Activated CD4-positive, alpha-beta T cell treated with anti-CD3 and anti-CD28 coated beads, Interleukin-2, amount 50 U/mL, for 16 hours (primary cell): ENCODE data around the gene WDHD1.
"Not testable (repeated sequence)": the region's sequence is repeated elsewhere in the genome, so short reads cannot be mapped to it uniquely, and the experiment has no call there.

Experiments used
- DNase-seq: peaks from one replicate; pipeline ENCODE4 v3.0.0-alpha.2; 2020

WDHD1 gene

GRCh38 chr14:54946500-54946899 is 80.4 kb downstream of the WDHD1 start:
- DNase-seq = no peak

DNA sequence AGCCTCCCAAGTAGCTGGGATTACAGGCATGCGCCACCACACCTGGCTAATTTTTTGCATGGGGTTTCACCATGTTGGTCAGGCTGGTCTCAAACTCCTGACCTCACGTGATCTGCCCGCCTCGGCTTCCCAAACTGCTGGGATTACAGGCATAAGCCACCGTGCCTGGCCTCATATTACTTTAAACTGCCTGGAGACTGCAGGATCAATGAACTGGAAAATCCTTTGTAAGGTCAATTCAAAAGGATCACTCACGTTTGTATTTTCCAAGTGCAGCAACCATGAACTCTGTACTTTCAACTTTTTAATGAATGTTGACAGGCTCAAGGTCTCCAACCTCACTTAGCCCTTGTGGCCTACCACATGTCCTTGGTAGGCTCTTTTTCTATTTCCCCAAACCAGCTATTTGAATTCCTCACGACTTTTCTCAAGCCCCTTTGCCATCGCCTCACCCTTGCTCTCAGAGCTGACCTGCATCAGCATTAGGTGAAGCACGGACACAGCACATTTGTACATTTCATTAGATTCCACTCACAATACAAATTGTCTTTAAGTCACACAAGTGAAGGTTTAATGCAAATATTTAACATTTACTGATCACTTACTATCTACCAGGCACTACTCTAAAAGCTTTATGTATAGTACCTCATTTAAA is 82.0 kb downstream of the WDHD1 start:
- no peak for DNase-seq

DNA sequence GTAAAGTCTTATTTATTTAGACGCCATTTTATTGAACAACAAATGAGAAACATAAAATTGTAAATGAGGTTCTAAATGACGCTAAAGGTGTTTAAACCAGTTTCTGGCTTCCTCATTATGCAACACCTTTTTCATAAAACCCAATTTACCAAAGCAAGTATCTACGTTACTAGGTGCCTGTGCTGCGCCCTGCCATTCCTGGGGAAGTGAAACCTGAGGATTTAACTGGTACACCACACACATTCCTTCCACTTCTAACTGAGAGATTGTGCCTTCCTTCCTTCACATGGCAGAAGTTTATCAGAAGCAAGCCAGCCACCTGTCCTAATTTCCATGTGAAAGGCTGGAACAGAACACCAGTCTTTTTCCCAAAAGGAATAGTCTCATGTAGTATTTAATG is 84.0 kb downstream of the WDHD1 start:
- DNase-seq = no peak

GRCh38 chr14:54936816-54937215 is 90.1 kb downstream of the WDHD1 start:
- DNase-seq = no peak

GRCh38 chr14:54935958-54936357 is 90.9 kb downstream of the WDHD1 start:
- no peak for DNase-seq

GRCh38 chr14:54935100-54935499 is 91.8 kb downstream of the WDHD1 start:
- DNase-seq = no peak

GRCh38 chr14:54933006-54933405 is 93.9 kb downstream of the WDHD1 start:
- DNase-seq = no peak

- no peak for DNase-seq
Observed at GRCh38 chr14:54931598-54932340, 95.1 kb downstream of the WDHD1 start.

GRCh38 chr14:54931101-54931500 is 95.8 kb downstream of the WDHD1 start:
- DNase-seq = no peak

DNA sequence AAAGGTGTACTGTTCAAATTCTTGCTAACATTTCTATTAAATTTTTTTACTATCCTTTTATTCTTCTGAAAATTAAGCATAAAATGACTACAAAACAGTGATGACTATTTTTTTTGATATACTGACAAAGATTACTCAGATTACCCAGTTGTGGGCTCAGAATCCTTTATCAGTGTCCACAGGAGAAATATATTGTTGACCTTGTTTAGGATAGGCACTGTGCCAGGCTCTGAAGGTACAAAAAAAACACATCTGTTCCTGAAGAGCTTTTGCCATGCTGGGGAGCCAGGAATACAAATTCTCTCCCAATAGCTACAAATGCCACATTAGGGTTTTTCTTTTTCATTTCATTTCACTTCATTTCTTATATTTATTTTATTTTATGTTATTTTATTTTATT is 97.3 kb downstream of the WDHD1 start:
- no peak for DNase-seq

GRCh38 chr14:54928216-54928615 is 98.7 kb downstream of the WDHD1 start:
- DNase-seq = no peak

- DNase-seq = no peak
Observed at GRCh38 chr14:54927551-54927950, 99.3 kb downstream of the WDHD1 start.

DNA sequence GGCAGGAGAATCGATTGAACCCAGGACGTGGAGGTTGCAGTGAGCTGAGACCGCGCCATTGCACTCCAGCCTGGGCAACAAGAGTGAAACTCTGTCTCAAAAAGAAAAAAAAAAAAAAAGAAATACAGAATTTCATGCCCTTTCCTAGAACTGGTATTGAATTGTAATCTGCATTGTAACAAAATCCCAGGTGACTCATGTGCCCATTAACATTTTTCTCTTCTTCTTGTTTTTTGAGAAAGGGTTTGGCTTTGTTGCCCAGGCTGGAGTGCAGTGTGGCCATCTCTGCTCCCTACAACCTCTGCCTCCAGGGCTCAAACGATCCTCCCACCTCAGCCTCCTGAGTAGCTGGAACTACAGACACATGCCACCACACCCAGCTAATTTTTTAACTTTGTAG is 100.3 kb downstream of the WDHD1 start:
- DNase-seq = not testable (repeated sequence)

DNA sequence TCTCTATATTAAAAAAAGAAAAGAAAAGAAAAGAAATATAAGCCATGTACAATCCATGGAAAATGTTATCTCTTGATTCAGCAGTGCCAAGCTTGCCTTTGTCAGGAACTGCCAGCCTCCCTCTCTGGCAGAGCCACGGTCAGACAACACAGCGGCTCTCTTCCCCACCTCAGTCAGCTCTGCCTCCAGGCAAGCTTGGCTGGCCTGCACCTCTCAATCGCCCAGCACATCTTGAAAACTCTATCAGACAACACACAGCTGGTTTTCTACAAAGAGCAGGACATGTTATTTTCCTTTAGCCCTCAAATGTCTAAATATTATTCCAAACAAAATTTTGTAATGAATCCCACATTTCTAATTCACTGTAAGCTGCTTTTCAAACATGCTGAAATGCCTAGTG is 104.3 kb downstream of the WDHD1 start:
- DNase-seq = no peak

- no peak for DNase-seq
Observed at GRCh38 chr14:54920052-54920451, 106.8 kb downstream of the WDHD1 start.

GRCh38 chr14:54919330-54919729 is 107.6 kb downstream of the WDHD1 start:
- no peak for DNase-seq

GRCh38 chr14:54918427-54918826 is 108.5 kb downstream of the WDHD1 start:
- no peak for DNase-seq

GRCh38 chr14:54916101-54916500 is 110.8 kb downstream of the WDHD1 start:
- DNase-seq = no peak

- DNase-seq = no peak
Observed at GRCh38 chr14:54909817-54910558, 116.9 kb downstream of the WDHD1 start.

- not testable (repeated sequence) for DNase-seq
Observed at GRCh38 chr14:54908973-54909372, 117.9 kb downstream of the WDHD1 start.

GRCh38 chr14:54908190-54908589 is 118.7 kb downstream of the WDHD1 start:
- peak; percentile 51 for DNase-seq

DNA sequence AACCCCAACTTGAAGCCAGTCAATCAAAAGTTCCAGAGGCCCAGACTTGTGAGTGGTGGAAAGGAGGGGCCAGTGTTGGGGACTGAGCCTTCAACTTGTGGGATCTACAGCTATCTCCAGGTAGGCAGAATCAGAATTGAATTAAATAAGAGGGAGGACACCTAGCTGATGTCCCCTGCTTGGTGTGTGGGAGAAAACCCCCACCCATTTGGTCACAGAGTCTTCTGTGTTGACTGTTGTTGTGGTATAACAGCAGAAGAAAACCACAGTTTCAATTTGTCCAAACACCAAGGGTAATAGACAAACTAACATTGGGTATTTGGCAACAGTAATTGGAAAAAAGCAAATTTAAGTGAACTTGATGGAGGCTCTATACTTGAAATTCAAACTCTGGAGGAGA is 120.8 kb downstream of the WDHD1 start:
- peak; percentile 24 for DNase-seq

DNA sequence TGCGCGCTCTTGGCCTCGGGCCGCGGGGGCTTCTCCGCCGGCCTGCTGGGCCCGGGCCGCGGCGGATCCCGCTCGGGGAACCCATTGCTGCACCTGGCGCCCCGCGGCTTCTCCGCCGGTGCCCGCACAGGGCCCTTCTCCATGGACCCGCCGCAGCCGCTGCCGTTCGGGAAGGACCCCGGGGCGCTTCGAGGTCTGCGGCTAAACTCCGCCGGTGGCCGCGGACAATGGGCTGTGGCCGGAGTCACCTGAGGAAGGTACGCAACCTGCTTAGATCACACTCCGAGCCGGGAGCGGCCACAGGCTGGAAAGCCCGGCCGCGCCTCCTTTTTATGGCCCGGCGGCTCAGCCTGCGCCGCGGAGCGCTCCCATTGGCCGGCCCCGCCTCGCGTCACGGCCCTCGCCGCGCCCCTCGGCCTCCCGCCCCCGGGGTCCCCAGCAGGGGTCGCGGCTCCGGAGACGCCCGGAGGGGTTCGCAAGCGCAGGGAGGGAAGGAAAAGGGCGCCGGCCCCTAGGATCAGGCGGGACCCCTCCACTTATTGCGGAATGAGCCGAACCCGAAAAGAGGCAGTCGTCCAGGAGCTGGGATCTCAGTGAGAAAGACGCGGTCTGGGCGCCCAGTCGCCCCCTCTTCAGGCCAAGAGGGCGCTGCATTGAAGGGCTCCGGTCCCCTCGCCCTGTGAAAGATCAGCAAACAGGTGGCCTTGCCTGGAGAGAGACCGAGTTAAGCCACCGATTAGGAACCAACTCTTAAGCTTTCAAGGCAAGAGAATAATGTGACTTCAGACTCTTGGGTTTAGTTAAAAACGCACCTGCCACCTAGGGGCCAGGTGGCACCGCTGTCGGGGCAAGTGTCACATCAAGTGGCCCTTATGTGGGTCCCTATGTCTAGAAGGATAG is 124.1 kb downstream of the WDHD1 start, which contains the start of gene GCH1:
Gene GCH1 (minus strand): TSS at position 306 of the 900 bp plus-strand sequence. CDS start 163 bp downstream, at position 143.
- peak; percentile 78 for DNase-seq
